Smooth muscle cell of the brain vasculature (primary cell): ENCODE results near the gene HMGXB3.

Experiments used
- DNase-seq: peaks from one replicate; pipeline ENCODE4 v3.0.0-alpha.2; 2012; ENCODE audit warnings: low read depth, low spot score

HMGXB3 gene

GRCh38 chr5:149981206-149981605 is 19.3 kb upstream of the HMGXB3 start:
- DNase-seq: no peak

- DNase-seq: no peak
These were observed 18.0 kb upstream of the HMGXB3 start for GRCh38 chr5:149982505-149982904.

- DNase-seq: no peak
These were observed 12.4 kb upstream of the HMGXB3 start for GRCh38 chr5:149988126-149988525.

GRCh38 chr5:149990518-149991376 is 9.8 kb upstream of the HMGXB3 start:
- DNase-seq: peak; percentile 55

- DNase-seq: no peak
These were observed 7.1 kb upstream of the HMGXB3 start for GRCh38 chr5:149993471-149993870.

GRCh38 chr5:149995385-149996204 is 4.9 kb upstream of the HMGXB3 start:
- no peak for DNase-seq

- DNase-seq: no peak
These were observed 4.2 kb upstream of the HMGXB3 start for GRCh38 chr5:149996205-149996890.

- no peak for DNase-seq
These were observed 2.3 kb upstream of the HMGXB3 start for GRCh38 chr5:149998281-149998680.

- DNase-seq: no peak
These were observed 1.2 kb upstream of the HMGXB3 start for GRCh38 chr5:149999359-149999758.

GRCh38 chr5:149999866-150000255 is 678 bp upstream of the HMGXB3 start:
- DNase-seq: no peak

- no peak for DNase-seq
These were observed 586 bp downstream of the HMGXB3 start for GRCh38 chr5:150000990-150001659.

GRCh38 chr5:150001660-150002486 is 1.3 kb downstream of the HMGXB3 start:
- peak; percentile 24 for DNase-seq

GRCh38 chr5:150006318-150006717 is 5.8 kb downstream of the HMGXB3 start:
- DNase-seq: no peak

GRCh38 chr5:150007050-150007449 is 6.5 kb downstream of the HMGXB3 start:
- no peak for DNase-seq

GRCh38 chr5:150009671-150010387 is 9.3 kb downstream of the HMGXB3 start:
- DNase-seq: no peak

- no peak for DNase-seq
These were observed 13.4 kb downstream of the HMGXB3 start for GRCh38 chr5:150013931-150014330.

- DNase-seq: no peak
These were observed 13.9 kb downstream of the HMGXB3 start for GRCh38 chr5:150014456-150014855.

- no peak for DNase-seq
These were observed 14.9 kb downstream of the HMGXB3 start for GRCh38 chr5:150015415-150015814.

GRCh38 chr5:150016537-150016936 is 16.0 kb downstream of the HMGXB3 start:
- no peak for DNase-seq
